HL-60 (cell line): ENCODE data around the gene SUGT1.
"Not testable (repeated sequence)": the region's sequence is repeated elsewhere in the genome, so short reads cannot be mapped to it uniquely, and the experiment has no call there.

Experiments
- DNase-seq, 2 experiments: peaks; one replicate each; pipeline ENCODE4 v3.0.0-alpha.2; 2010 to 2020; ENCODE audit warnings: low read depth in 1 of 2, low spot score in 1 of 2
- H3K27ac ChIP-seq: fragments of 250-450 bp; sonication (Bioruptor Pico); replicated peaks from 2 replicates; pipeline ENCODE4 v1.5.1; 2020; ENCODE audit warnings: mild to moderate bottlenecking, moderate library complexity
- H3K27me3 ChIP-seq: fragments of 250-450 bp; sonication (Bioruptor Pico); 2 replicates; pipeline ENCODE4 v1.5.1; 2021; ENCODE audit warnings: mild to moderate bottlenecking, moderate library complexity; ENCODE audit not compliant: insufficient read depth, poor library complexity, severe bottlenecking
- H3K4me3 ChIP-seq: replicated peaks from 2 replicates; pipeline ENCODE4 v1.5.1; 2011; ENCODE audit warnings: mild to moderate bottlenecking, control low read depth, low read length; ENCODE audit not compliant: insufficient read depth
- CTCF ChIP-seq: IDR thresholded peaks from one replicate; pipeline ENCODE4 v1.5.1; 2011; ENCODE audit warnings: low read length, control low read depth, inconsistent platforms; ENCODE audit not compliant: insufficient read depth
- GABPA ChIP-seq: IDR thresholded peaks from 2 replicates; pipeline ENCODE4 v1.6.1; 2012; ENCODE audit warnings: low read depth
- POLR2AphosphoS5 ChIP-seq: IDR thresholded peaks from 2 replicates; pipeline ENCODE4 v1.6.1; 2012; ENCODE audit warnings: low read depth
- REST ChIP-seq: IDR thresholded peaks from 2 replicates; pipeline ENCODE4 v1.6.1; 2012; ENCODE audit warnings: low read depth; ENCODE audit not compliant: insufficient replicate concordance
- SPI1 ChIP-seq: IDR thresholded peaks from 2 replicates; pipeline ENCODE4 v1.6.1; 2012; ENCODE audit warnings: low read depth, mild to moderate bottlenecking, borderline replicate concordance

SUGT1 gene

GRCh38 chr13:52615134-52615801 lies 37.4 kb upstream of the SUGT1 start:
- H3K4me3 ChIP-seq, result no peak overlapping the region
- H3K27ac ChIP-seq, result no peak overlapping the region
- no peaks in the 10 kb centered on the region for H3K27me3 ChIP-seq
- no peak for DNase-seq
- TF ChIP-seq CTCF, result no peak
- no peak for TF ChIP-seq POLR2AphosphoS5
- TF ChIP-seq SPI1, result no peak
- TF ChIP-seq GABPA, result no peak
- no peak for TF ChIP-seq REST

GRCh38 chr13:52615812-52616211 lies 36.8 kb upstream of the SUGT1 start:
- Histone ChIP-seq H3K27me3 (no peaks in the 10 kb centered on the region), H3K27ac (no peak overlapping the region), H3K4me3 (no peak overlapping the region)
- no peak for DNase-seq
- no peak for TF ChIP-seq POLR2AphosphoS5
- no peak for TF ChIP-seq CTCF
- no peak for TF ChIP-seq SPI1
- TF ChIP-seq REST, result no peak

GRCh38 chr13:52617070-52618060 lies 35.3 kb upstream of the SUGT1 start:
- Histone ChIP-seq H3K27ac (peak overlapping the region; percentile 73), H3K4me3 (peak overlapping the region; percentile 88), H3K27me3 (no peaks in the 10 kb centered on the region)
- TF ChIP-seq GABPA (peak; percentile 99), REST (peak; percentile 60), SPI1 (peak; percentile 48; the same call in 1 of the 2 replicates), POLR2AphosphoS5 (peak; percentile 68; the same call in 1 of the 2 replicates), CTCF (no peak)
- peak; percentile 69 to 94 for DNase-seq

- not testable (repeated sequence) for H3K4me3 ChIP-seq, H3K27me3 ChIP-seq, DNase-seq, H3K27ac ChIP-seq
Measured at GRCh38 chr13:52631083-52631690, 21.4 kb upstream of the SUGT1 start.
